HG03442 (cell line): ENCODE measurements around the gene GPR22.
A peak's percentile ranks its signal among the peaks of the same experiment; 100 is the strongest.

Source experiments
- ATAC-seq: cut with Tn5 transposase; IDR thresholded peaks from one replicate; pipeline ENCODE4 v1.9.1; 2021; ENCODE audit warnings: mild to moderate bottlenecking, moderate library complexity; ENCODE audit not compliant: unreplicated experiment

Gene GPR22, protein sequence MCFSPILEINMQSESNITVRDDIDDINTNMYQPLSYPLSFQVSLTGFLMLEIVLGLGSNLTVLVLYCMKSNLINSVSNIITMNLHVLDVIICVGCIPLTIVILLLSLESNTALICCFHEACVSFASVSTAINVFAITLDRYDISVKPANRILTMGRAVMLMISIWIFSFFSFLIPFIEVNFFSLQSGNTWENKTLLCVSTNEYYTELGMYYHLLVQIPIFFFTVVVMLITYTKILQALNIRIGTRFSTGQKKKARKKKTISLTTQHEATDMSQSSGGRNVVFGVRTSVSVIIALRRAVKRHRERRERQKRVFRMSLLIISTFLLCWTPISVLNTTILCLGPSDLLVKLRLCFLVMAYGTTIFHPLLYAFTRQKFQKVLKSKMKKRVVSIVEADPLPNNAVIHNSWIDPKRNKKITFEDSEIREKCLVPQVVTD

GRCh38 chr7:107469929-107470328 lies at the start of gene GPR22:
Gene GPR22, plus strand, starts transcription at chr7:107470057. Its CDS starts 4,004 bp downstream, at chr7:107474061.
- ATAC-seq, result no peak

DNA sequence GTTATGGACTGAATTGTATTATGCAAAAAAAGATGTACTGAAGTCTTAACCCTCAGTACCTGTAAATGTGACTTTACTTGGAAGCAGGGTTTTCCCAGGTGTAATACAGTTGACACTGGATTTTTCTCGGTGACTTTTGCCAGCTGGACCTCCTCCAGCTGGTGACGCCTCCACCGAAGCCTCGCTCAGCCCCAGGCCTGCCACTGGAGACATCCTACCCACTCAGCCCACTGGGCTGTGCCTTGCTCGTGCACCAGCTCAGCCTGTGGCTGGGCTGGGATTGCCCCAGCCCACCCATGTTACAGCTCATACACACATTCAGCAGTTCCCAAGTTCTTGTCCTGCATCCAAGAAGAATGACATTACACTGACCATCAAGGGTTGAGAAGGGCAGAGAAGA lies 42.4 kb upstream of the GPR22 start:
- no peak for ATAC-seq

- no peak for ATAC-seq
These were observed 41.2 kb upstream of the GPR22 start for GRCh38 chr7:107428642-107429041.

- no peak for ATAC-seq
These were observed 39.8 kb upstream of the GPR22 start for GRCh38 chr7:107430057-107430456.

DNA sequence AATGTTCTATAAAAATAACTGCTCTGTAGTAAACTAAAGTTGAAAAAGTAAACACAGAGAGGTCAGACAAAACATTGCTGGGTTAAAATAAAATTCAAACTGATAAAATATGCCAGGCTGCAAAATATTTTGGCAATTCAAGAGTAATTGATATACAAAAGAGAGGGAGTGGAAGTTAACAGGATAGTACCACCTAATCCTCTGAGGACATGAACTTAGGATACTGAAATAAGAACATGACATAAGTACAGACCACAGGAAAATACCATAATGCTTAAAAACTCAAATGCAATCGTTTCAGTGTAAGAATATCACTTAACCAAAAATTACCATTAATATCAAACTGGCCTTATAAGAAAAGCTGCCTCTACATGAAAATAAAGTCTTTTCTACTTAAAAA lies 37.6 kb upstream of the GPR22 start:
- no peak for ATAC-seq

DNA sequence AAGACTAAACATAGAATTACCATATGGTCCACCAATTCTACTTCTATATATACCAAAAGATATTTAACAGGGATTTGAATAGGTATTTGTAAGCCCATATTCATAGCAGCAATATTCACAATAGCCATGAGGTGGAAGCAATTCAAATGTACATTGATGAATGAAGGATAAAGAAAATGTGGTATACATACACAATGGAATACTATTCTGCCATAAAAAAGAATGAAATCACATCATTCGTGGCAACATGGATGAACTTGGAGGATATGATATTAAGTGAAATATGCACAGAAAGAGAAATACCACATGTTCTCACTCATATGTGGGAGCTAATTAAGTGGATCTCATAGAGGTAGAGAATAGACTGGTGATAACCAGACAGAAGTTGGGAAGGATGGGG lies 34.1 kb upstream of the GPR22 start:
- no peak for ATAC-seq

- no peak for ATAC-seq
These were observed 30.8 kb upstream of the GPR22 start for GRCh38 chr7:107439025-107439424.

- no peak for ATAC-seq
These were observed 28.1 kb upstream of the GPR22 start for GRCh38 chr7:107441581-107442422.

- ATAC-seq, result no peak
These were observed 27.2 kb upstream of the GPR22 start for GRCh38 chr7:107442678-107443077.

DNA sequence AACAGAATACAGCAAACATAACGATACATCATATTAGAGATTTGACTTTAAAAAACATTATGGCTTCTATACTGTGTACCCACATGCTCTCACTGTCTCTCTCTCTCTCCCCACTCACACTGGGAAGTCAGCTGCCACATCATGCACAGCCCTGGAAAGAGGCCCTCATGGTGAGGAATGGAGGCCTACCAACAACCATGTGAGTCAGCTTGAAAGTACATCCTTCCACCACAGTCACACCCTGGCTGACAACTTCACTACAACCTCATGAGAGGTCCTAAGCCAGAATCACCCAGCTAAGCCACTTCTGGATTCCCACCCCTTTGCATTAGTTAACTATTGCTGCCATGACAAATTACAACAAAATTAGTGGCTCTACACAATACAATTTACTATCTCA lies 23.3 kb upstream of the GPR22 start:
- ATAC-seq, result no peak

DNA sequence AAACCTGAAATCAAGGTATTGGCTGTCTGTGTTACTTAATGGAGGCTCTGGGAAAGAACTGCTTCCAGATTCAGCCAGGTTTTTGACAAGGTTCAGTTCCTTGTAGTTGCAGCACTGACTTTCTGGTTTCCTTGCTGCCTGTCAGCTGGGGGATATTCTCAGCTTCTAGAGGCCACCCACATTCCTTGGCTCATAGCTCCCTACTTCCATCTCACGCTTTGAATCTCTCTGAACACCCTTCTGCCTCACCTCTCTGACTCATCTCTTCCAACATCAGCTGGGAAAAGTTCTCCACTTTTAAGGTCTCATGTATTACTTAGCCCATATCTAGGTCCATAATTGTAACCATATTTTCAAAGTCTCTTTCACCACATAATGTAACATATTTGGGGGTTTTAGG lies 22.9 kb upstream of the GPR22 start:
- ATAC-seq, result no peak

DNA sequence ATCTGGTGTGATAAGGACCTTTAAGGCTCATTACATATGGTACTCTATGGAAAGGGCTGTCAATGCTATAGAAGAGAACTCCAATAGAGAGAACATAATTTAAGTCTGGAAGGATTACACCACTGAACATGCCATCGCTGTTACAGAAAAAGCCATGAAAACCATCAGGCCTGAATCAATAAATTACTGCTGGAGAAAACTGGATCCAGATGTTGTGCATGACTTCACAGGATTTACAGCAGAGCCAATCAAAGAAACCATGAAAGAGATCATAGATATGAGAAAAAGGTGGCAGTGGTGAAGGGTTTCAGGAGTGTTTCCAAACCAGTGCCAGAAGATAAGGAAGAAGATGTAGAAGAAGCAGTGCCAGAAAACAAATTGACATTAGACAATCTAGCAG lies 18.9 kb upstream of the GPR22 start:
- no peak for ATAC-seq

DNA sequence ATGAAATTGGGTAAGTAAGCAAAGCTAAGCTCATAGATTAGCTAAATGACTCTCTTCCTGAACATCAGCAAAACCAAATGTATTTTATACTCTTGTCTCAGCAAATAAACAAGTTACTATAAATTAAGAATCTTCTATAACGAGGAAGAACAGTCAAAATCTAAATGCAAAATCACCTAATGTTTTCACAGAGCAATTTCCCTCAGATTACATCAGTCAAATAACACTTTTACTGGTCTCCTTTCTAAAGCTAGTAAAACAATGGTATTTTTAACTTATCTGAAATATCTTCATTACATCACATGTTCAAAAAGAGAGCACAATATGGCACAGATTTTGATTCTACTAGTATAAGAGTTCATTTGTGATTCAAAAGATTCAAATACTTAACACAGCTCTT lies 16.5 kb upstream of the GPR22 start:
- no peak for ATAC-seq

- no peak for ATAC-seq
These were observed 7.8 kb upstream of the GPR22 start for GRCh38 chr7:107461938-107462533.

DNA sequence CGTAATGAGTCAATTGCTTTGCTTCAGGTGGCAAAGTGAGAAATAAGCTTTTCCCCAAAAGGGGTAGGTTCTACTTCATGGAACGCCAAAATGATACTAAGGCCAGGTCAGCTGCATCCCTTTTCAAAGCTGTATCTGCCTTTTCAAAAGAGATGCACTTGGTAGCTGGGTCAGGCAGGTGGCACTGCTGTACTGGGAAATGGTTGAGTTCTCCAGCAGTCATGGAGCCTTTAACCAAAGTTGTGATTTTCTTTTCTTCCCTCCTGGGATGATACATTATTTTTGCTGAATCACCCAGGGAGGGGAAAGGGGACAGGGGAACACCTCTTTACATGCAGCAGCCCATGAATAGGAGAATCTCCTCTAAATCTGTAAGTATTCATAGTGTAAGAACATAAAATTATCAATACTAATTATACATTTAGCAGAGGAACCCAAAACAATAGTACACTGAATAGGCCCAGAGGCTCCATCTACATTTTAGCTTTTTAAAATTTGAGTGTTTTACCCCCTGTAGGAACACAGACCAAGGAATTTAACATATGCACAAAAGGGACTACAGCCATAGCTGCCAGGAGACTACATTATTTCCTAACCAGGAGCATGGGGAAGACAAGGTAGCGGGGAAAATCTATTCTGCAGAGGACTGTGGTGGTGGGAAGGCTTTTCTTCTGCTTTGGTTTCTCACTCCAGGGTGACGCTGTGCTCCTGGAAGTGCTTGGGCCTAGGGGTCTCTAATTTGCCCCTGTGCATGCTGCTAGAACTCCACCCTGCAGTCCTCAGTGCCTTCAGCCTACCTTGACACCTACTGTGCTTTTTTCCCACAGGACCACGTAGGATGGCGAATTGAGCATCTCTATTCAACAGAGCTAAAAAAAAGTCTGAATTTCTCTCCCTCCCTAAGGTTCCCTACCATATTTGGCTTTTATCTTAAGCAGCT lies 6.4 kb upstream of the GPR22 start:
- ATAC-seq, result peak; percentile 55

DNA sequence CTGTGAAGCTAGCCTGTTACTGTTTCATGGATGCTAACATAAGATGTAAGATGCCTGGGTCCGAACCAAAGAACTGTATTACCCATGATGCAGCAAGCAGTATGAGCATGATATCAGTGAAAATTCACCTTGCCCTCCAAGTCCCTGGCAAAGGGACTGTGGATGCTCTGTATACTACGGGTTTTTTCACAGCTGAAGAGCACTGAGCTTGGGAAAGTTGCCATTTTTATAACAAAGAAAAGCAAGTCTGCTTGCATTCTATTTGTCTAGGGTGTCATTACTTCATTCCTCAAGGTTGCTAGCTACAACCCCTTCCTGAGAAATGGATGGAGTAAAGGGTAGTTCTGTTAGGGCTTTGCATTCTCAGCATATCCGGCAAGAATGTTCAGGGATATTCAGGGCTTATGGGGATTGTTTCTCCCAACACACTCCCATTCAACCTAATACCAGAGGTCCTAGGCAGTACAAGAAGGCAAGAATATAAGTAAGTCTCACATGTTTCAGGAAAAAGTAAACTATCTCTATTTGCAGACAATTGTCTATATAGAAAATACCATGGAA lies 5.1 kb upstream of the GPR22 start:
- no peak for ATAC-seq

- no peak for ATAC-seq
These were observed 1.9 kb upstream of the GPR22 start for GRCh38 chr7:107467972-107468371.

DNA sequence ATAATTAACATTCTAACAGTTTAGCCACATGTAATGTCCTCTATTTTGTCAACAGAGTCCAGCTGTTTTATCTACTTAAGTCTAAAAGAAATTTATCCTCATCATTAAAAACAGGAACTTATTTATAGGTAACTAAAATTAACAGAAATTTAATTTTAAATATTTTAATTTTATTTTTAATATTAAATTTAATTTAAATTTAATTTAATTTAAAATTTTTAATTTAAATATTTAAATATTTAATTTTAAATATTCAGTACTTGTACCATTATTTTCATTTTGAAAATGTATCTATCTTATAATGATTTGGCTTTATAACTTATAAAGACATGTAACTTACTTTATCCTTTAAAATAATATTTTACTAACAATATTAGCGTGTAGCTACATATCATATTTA lies 1.0 kb upstream of the GPR22 start:
- ATAC-seq, result no peak

- no peak for ATAC-seq
These were observed 1.6 kb downstream of the GPR22 start for GRCh38 chr7:107471292-107472070.
